Measurements from ENCODE around the gene POLR2E. TPM values are rescaled to one million over a fixed set of nuclear protein-coding genes. Genes with fewer than 3 reads are reported as not detected.

Gene POLR2E
- total and polyA plus RNA-seq, 2 of the 13 experiments (the other 11 are each of a cell fraction or from before 2014, with no cell fraction given): 140 to 272 TPM

DNA sequence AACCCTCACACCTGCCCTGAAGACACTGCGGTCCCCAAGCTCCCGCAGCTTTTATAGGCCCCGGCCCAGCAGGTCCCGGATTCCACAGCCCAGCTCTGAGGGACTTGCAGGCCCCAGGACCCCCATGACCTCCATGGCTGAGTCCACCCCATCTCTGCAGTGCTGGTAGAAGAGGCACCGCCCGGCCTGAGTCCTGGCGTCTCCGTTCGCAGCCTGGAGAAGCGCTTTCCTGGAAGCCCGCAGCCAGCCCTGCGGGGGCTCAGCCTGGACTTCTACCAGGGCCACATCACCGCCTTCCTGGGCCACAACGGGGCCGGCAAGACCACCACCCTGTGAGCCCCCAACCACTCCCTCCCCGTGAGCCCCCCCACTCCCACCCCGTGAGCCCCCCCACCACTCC, 46.1 kb downstream of the POLR2E start:
- no TSS peak for BruUV-seq (replicated peaks)
- POLR2A ChIA-PET: no interaction called here
- Histone ChIP-seq H3K27ac (ENCODE audit: extremely low read length, insufficient read depth, low read length) (no peak overlapping the region), H3K4me2 (ENCODE audit: low read depth, low read length) (no peak overlapping the region), H3K4me3 (replicated peaks in 1 of 3; ENCODE audit: insufficient read depth in 1 of 3, low read depth in 2 of 3, low read length in 3 of 3) (no peak overlapping the region), H2AFZ (ENCODE audit: low read length) (no peak overlapping the region), H3K9ac (ENCODE audit: insufficient read depth, low read depth, low read length) (no peak overlapping the region), H4K20me1 (ENCODE audit: insufficient read depth, low read length) (no peaks in the 10 kb centered on the region), H3K4me1 (ENCODE audit: insufficient read depth, low read length) (peaks cover 43% of the 10 kb centered on the region), H3K27me3 (ENCODE audit: control insufficient read depth in 1 of 2, insufficient read depth in 2 of 2, low read length in 2 of 2) (no peaks in the 10 kb centered on the region), H3K79me2 (ENCODE audit: insufficient read depth, low read length) (no peaks in the 10 kb centered on the region), H3K9me3 (ENCODE audit: low read length) (no peaks in the 10 kb centered on the region), H3K36me3 (replicated peaks in 1 of 2; ENCODE audit: control insufficient read depth in 1 of 2, insufficient read depth in 2 of 2, low read length in 2 of 2) (peaks cover 2 to 6% of the 10 kb centered on the region in 2 experiments; a peak in 1 of 5 replicates)
- CTCF ChIA-PET (ENCODE audit: low intra/inter-chr PET ratio, low total read pairs): no interaction called here
- no peak for FAIRE-seq
- 82% methylated on average over 11 of the region's 17 CpGs for WGBS (ENCODE audit: low lambda C conversion rate)
- DNase-seq (ENCODE audit: low spot score): no peak
- ATAC-seq: no peak
- intact Hi-C loops (cut with micrococcal nuclease; ENCODE audit: unreplicated experiment): no loop called here
- in situ Hi-C loops (cut with HindIII; ENCODE audit: extremely low pct_ligation_motif_present, low pct_unique_long_range_greater_than_20kb): no loop called here
- 0 out of 2 replicates have a peak, but pooled peaks have one; percentile 26 for TF ChIP-seq ZBTB38 (CRISPR knock-in tag; IDR thresholded peaks at IDR 0.05)
- no peak for TF ChIP-seq MEF2D (CRISPR knock-in tag; IDR thresholded peaks at IDR 0.05)
- TF ChIP-seq ZBTB43 (CRISPR knock-in tag; conservative IDR thresholded peaks at IDR 0.05): no peak
- peak; percentile 43 for TF ChIP-seq HNRNPK (IDR thresholded peaks at IDR 0.05; ENCODE audit: low read depth, low read length, poor library complexity, severe bottlenecking)
- TF ChIP-seq, protein P1, sequence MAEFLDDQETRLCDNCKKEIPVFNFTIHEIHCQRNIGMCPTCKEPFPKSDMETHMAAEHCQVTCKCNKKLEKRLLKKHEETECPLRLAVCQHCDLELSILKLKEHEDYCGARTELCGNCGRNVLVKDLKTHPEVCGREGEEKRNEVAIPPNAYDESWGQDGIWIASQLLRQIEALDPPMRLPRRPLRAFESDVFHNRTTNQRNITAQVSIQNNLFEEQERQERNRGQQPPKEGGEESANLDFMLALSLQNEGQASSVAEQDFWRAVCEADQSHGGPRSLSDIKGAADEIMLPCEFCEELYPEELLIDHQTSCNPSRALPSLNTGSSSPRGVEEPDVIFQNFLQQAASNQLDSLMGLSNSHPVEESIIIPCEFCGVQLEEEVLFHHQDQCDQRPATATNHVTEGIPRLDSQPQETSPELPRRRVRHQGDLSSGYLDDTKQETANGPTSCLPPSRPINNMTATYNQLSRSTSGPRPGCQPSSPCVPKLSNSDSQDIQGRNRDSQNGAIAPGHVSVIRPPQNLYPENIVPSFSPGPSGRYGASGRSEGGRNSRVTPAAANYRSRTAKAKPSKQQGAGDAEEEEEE (CRISPR knock-in tag; IDR thresholded peaks at IDR 0.05; ENCODE audit: borderline replicate concordance): no peak
- no peak for TF ChIP-seq GATA4 (IDR thresholded peaks at IDR 0.05; ENCODE audit: borderline replicate concordance, low read depth)
- no peak for TF ChIP-seq FOXP1 (IDR thresholded peaks at IDR 0.05)
- no peak for TF ChIP-seq FOXP1 (CRISPR knock-in tag; IDR thresholded peaks at IDR 0.05)
- TF ChIP-seq, protein P2, sequence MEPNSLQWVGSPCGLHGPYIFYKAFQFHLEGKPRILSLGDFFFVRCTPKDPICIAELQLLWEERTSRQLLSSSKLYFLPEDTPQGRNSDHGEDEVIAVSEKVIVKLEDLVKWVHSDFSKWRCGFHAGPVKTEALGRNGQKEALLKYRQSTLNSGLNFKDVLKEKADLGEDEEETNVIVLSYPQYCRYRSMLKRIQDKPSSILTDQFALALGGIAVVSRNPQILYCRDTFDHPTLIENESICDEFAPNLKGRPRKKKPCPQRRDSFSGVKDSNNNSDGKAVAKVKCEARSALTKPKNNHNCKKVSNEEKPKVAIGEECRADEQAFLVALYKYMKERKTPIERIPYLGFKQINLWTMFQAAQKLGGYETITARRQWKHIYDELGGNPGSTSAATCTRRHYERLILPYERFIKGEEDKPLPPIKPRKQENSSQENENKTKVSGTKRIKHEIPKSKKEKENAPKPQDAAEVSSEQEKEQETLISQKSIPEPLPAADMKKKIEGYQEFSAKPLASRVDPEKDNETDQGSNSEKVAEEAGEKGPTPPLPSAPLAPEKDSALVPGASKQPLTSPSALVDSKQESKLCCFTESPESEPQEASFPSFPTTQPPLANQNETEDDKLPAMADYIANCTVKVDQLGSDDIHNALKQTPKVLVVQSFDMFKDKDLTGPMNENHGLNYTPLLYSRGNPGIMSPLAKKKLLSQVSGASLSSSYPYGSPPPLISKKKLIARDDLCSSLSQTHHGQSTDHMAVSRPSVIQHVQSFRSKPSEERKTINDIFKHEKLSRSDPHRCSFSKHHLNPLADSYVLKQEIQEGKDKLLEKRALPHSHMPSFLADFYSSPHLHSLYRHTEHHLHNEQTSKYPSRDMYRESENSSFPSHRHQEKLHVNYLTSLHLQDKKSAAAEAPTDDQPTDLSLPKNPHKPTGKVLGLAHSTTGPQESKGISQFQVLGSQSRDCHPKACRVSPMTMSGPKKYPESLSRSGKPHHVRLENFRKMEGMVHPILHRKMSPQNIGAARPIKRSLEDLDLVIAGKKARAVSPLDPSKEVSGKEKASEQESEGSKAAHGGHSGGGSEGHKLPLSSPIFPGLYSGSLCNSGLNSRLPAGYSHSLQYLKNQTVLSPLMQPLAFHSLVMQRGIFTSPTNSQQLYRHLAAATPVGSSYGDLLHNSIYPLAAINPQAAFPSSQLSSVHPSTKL (CRISPR knock-in tag; IDR thresholded peaks at IDR 0.05): no peak
- no peak for TF ChIP-seq ZNF101 (CRISPR knock-in tag; IDR thresholded peaks at IDR 0.05; ENCODE audit: borderline replicate concordance, low read depth)
- no peak for TF ChIP-seq GRHL1 (CRISPR knock-in tag; conservative IDR thresholded peaks at IDR 0.05)
- 0 out of 2 replicates have a peak, but pooled peaks have one; percentile 15 for TF ChIP-seq ZNF687 (CRISPR knock-in tag; IDR thresholded peaks at IDR 0.05)
